Epithelial cell of proximal tubule (primary cell): ENCODE data around the gene KY. TPM values are rescaled to one million over a fixed set of nuclear protein-coding genes. Genes with fewer than 3 reads are reported as not detected.
A peak's percentile ranks its signal among the peaks of the same experiment; 100 is the strongest.

ENCODE experiments used
- DNase-seq: peaks from one replicate; pipeline ENCODE4 v3.0.0-alpha.2; 2011; ENCODE audit warnings: low read depth
- H3K4me3 ChIP-seq: 2 replicates; pipeline ENCODE4 v1.5.1; 2011; ENCODE audit warnings: low read depth, mild to moderate bottlenecking, low read length
- total RNA-seq: library from RNA; depleted of rRNA; stranded (reverse); fragments of >200 nt; gene quantifications from 2 replicates; pipeline ENCODE4 v1.2.3, GENCODE V29; 2015
- TF ChIP-seq, protein P1 (sequence below): conservative IDR thresholded peaks from 2 replicates; pipeline ENCODE4 v1.5.1; 2012; ENCODE audit warnings: low read depth, mild to moderate bottlenecking, low read length

KY gene
- total RNA-seq, 1 donor from 2014 or later: not detected

DNA sequence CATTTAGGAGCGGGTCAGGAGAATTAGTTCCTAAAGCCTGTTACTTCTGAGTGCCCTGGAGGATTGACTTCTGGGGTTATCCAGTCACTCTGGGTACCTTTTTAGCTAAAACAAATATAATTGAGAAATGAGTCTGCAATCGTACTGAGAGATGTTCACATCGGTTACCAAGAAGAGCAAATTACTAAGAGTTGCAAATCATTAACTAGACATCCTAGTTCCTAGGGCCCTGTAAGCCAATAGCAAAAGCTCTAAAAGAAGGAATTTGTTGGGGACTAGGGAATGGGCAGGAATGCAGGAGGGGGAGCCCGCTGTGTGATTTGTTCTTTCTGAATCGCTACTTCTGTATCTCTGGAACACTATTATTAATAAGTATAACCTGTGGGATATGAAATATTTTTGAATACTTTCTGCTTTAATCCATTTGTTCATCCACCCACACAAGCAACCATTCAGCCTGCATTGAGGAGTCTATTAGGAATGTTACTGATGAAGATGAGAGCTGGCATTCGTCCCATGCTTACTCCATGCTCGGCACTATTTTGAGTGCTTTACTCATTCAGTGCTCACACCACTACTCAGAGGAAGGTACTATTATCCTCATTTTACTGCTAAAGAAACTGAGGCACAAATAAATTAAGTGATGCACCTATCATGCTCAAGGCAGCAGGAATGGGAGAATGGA lies 31.5 kb upstream of the KY start:
- TF ChIP-seq, protein P1, sequence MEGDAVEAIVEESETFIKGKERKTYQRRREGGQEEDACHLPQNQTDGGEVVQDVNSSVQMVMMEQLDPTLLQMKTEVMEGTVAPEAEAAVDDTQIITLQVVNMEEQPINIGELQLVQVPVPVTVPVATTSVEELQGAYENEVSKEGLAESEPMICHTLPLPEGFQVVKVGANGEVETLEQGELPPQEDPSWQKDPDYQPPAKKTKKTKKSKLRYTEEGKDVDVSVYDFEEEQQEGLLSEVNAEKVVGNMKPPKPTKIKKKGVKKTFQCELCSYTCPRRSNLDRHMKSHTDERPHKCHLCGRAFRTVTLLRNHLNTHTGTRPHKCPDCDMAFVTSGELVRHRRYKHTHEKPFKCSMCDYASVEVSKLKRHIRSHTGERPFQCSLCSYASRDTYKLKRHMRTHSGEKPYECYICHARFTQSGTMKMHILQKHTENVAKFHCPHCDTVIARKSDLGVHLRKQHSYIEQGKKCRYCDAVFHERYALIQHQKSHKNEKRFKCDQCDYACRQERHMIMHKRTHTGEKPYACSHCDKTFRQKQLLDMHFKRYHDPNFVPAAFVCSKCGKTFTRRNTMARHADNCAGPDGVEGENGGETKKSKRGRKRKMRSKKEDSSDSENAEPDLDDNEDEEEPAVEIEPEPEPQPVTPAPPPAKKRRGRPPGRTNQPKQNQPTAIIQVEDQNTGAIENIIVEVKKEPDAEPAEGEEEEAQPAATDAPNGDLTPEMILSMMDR: no peak
- no peak for DNase-seq
- H3K4me3 ChIP-seq: no peak overlapping the region

DNA sequence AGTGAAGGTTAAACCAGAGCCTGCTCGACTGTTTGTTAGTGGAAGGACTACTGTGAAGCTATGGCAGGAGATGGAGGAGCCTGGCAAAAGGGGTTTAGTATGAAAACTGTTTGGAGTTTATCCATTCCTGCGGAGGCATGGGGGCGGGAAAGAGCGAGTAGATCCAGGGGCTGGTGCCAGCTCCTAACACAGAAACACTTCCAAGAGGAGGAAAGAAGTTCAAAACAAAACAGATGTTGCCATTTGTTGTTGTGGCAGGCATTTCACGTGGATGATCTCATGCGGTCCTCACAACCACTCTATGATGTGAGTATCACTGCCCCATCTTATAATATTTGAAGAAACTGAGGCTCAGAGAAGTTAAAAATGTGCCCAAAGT lies 30.7 kb upstream of the KY start:
- TF ChIP-seq, protein P1: no peak
- H3K4me3 ChIP-seq: no peak overlapping the region
- no peak for DNase-seq

DNA sequence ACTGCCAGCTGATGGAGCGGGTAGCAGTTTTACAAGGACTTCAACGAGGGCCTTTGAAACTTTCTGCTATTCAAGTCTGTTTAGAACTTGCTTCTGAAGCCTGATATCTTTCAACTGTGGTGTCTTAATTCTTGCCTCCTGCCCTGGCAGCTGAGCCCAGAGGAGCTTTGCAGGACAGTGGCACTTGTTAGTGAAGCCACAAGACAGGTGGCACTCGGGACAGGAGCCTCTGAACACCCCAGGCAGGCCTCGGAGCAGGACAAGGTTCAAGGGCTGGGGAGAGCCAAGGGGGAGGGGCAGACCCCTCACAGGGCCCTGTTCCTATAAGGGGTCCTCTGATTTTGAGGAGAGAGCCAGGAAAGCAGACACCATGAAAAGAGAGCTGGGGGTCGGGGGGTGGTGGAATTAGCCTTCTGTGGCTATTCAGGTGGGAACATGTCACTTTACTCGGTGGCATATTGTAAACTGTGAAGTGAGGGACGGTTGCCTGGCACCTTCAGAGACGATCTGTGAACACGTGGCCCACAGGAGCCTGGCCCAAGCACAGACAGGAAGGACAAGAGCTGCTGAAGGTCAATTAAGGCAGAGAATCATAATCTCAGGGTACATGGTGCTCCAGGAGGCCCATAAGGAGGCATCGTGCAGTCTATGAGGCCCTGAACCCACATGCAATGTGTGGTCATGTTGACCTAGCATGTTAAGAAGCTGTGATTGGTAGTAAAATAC lies 30.1 kb upstream of the KY start:
- no peak overlapping the region for H3K4me3 ChIP-seq
- DNase-seq: no peak
- TF ChIP-seq, protein P1: no peak

DNA sequence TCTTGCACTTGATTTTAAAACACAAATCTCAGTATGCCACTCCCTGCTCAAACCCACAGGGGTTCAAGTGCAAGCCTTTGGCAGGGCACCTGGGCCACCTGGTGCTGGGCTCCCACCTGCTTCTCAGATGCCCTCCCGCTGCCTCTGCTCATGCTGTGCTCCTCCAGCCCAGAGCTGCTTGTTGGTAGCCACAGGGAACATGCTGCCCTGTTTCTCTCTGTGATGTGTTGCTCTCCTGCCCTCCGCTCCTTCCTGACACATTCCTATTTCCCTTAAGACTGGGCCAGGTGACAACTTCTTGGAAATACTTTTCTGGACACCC lies 27.1 kb upstream of the KY start:
- no peak overlapping the region for H3K4me3 ChIP-seq

DNA sequence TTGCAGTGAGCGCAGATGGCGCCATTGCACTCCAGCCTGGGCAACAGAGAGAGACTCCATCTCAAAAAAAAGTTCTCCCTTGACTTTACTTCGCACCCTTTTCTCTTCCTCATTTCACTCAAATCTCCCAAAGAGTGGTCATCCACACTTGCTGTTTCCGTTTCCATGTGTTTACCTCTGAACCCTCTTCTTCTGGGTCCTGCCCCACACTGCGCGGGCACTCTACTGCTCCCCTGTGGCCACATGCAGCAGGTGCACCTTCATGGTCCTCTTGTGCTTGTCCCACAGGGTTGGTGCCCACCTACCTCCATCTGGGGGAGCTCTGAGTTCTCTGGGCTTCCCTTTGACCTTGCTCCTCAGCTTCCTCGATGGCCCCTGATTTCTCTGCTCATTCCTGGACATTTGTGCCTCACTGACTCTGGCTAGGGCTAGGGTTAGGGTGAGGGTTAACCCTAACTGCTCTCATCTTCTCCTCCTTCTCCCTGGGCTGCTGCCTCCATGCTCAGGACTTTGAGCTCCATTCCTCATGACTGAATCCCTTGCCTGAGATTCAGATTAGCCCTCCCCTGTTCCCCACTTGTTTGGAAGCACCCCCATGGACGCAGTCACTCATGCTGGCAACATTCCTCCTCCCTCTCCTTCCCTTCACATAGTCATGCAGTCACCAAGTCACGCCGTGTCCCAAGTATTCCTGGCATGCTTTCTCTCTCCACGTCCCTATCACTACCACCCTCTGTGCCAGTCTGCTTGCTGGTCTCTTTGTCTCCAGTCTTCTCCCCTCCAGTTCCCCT lies 26.6 kb upstream of the KY start:
- TF ChIP-seq, protein P1: peak; percentile 66
- H3K4me3 ChIP-seq: no peak overlapping the region
- DNase-seq: no peak

More for the DNA sequence above, 27.1 kb upstream of the KY start:
- DNase-seq: no peak
- TF ChIP-seq, protein P1: no peak

DNA sequence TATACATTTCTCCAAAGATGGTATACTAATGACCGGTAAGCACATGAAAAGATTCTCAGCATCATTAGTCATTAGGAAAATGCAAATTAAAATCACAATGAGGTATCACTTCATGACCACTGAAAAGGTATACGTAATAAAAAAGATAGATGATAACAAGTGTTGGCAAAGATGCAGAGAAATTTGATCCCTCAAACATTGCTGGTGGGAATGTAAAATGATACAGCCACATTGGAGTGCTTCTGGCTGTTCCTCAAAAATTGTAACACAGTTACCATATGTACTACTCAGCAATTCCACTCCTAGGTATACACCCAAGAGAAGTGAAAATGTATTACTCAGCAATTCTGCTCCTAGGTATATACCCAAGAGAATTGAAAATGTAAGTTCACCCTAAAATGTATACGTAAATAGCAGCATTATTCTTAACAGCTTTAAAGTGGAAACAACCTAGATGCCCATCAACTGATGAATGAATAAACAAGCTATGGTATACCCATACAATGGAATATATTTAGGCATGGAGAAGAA lies 25.0 kb upstream of the KY start:
- H3K4me3 ChIP-seq: no peak overlapping the region
- no peak for DNase-seq
- TF ChIP-seq, protein P1: no peak
